Fibroblast of villous mesenchyme (primary cell): ENCODE data around the gene RNASE9. TPM values are rescaled to one million over a fixed set of nuclear protein-coding genes. Genes with fewer than 3 reads are reported as not detected.
"Not testable (repeated sequence)": the region's sequence is repeated elsewhere in the genome, so short reads cannot be mapped to it uniquely, and the experiment has no call there.

ENCODE experiments used
- DNase-seq: peaks from one replicate; pipeline ENCODE4 v3.0.0-alpha.2; 2010; ENCODE audit warnings: low read depth
- H3K4me3 ChIP-seq: 2 replicates; pipeline ENCODE4 v1.5.1; 2011; ENCODE audit warnings: low read depth, mild to moderate bottlenecking, low read length
- total RNA-seq: library from RNA; depleted of rRNA; stranded (reverse); fragments of >200 nt; gene quantifications from 2 replicates; pipeline ENCODE4 v1.2.3, GENCODE V29; 2012
- TF ChIP-seq, protein P1 (sequence below): IDR thresholded peaks from 2 replicates; pipeline ENCODE4 v1.5.1; 2012; ENCODE audit warnings: low read depth, mild to moderate bottlenecking, low read length; ENCODE audit not compliant: insufficient read depth

Gene RNASE9
- total RNA-seq, 1 donor = not detected

DNA sequence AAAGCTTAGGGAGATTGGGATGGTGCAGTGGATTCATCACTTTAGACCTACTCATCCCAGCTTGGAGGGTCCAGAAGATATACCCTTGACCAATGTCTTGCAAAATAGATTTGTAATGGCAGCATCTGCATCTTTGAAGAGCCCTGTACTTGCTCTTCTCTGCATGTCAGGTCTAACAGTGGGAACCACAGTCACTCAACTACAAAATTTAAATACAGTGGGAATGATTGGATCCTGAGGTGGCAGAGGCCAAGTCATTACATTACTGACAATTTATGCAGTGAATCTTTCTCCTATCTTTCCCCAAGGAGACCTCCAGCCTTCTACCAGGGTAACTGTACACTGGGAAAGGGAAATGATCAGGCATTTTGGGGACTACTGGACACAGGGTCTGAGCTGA is 8.2 kb upstream of the RNASE9 start:
- DNase-seq = no peak
- H3K4me3 ChIP-seq = no peak overlapping the region
- TF ChIP-seq, protein P1, sequence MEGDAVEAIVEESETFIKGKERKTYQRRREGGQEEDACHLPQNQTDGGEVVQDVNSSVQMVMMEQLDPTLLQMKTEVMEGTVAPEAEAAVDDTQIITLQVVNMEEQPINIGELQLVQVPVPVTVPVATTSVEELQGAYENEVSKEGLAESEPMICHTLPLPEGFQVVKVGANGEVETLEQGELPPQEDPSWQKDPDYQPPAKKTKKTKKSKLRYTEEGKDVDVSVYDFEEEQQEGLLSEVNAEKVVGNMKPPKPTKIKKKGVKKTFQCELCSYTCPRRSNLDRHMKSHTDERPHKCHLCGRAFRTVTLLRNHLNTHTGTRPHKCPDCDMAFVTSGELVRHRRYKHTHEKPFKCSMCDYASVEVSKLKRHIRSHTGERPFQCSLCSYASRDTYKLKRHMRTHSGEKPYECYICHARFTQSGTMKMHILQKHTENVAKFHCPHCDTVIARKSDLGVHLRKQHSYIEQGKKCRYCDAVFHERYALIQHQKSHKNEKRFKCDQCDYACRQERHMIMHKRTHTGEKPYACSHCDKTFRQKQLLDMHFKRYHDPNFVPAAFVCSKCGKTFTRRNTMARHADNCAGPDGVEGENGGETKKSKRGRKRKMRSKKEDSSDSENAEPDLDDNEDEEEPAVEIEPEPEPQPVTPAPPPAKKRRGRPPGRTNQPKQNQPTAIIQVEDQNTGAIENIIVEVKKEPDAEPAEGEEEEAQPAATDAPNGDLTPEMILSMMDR = no peak

DNA sequence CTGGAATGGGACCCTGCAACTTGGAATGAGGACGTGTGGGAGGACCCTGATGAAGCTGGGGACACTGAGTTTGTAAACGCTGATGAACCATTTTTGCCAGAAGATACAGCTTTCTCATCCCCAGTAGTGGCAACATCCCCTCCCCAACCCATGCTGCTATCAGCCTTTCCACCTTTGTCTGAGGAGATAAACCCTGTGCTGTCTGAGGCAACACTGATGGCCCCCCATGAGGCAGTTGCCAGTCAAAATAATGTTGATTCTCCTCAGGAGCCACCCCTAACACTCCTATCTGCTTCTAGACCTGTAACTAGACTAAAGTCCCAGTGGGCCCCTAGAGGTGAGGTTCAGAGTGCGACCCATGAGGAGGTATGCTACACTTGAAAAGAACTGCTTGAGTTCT is 7.5 kb upstream of the RNASE9 start:
- TF ChIP-seq, protein P1 = no peak

DNA sequence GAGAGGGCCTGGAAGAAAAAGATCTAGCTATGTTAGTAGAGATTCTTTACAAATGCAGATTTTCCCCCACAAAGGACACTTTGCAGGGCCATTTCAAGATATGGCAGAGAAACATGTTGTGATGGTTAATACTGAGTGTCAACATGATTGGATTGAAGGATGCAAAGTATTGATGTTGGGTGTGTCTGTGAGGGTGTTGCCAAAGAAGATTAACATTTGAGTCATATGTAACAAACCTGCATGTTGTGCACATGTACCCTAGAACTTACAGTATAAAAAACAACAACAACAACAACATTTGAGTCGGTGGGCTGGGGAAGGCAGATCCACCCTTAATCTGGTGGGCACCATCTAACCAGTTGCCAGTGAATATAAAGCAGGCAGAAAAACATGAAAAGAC is 6.4 kb upstream of the RNASE9 start:
- not testable (repeated sequence) for H3K4me3 ChIP-seq, DNase-seq

More for the DNA sequence above, 7.5 kb upstream of the RNASE9 start:
- no peak for DNase-seq
- no peak overlapping the region for H3K4me3 ChIP-seq

DNA sequence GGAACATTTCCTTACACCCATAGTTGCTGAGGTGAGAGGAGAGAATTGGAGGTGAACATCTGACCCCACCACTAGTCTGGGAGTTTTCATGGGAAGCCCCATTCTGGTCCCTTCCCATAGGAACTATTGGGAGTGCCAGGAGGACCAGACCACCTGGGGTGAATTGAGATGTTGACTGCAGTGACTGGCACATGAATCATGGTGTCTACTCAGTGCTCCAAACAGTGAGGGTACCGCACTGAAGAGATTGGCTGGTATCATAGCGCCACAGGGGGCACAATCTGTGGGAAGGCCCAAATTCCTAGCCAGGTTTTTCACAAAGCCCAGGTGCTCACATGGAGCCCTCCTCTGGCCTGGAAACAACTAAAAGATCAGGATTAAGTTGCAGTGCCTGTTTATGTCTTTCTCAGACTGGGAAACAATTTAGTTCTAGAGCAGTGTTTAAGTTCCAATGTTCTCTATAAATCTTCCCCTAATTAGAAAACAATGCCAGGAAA is 3.7 kb upstream of the RNASE9 start:
- DNase-seq = no peak
- H3K4me3 ChIP-seq = no peak overlapping the region
- TF ChIP-seq, protein P1 = no peak

DNA sequence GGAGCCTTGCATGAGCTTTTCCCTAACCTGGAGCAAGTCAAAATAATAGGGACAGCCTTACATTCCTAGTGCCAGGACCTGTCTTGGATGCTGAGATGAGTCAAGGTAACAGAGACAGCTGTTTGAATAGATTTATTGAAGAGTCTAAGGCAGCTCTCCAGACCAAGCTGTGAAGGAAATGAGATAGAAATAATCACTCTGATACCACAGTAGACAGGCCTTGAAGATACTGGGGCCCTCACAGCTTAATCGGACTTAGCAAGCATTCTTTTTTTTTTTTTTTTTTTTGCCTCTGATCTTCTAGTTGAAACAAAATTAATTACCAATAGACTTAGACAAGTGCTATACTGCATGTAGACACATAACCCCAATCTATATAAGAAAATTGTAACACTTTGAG is 3.1 kb upstream of the RNASE9 start:
- TF ChIP-seq, protein P1 = no peak
- no peak overlapping the region for H3K4me3 ChIP-seq
- DNase-seq = no peak

DNA sequence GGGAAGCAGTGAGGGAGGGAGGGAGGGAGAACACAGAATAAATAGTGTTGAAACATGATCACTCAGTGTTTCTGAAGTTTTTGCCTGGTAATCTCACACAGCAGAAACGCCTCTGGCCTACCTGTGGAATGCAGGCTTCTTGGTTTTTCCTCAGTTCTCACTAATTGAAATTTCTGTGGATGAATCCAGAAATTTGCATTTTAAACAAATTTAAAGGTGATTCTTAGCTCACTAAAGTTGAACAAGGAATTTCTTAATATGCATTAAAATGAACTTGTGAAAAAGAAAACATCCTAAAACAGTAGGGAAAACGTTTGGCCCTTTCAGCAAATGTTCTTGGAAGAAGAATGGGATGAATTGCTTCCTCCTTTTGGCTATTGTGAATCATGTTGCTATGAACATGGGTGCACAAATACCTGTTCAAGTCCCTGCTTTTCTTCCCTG is 1.4 kb downstream of the RNASE9 start:
- no peak overlapping the region for H3K4me3 ChIP-seq
- TF ChIP-seq, protein P1 = no peak
- DNase-seq = no peak

DNA sequence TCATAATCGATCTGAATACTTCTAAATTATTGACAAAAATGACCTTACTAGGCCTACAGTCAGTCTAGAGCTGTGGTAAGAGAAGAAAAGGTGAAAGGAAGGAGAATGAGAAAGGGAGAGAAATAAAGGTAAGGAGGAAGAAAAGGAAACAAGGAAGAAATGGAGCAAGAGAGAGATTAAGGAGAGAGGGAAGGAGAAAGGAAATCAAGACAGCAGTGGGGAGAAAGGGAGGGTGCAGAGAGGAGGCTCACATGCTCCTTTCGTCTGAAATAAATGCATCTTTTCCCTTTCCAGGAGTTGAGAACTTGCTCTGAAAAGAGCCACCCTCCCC is 3.7 kb downstream of the RNASE9 start:
- DNase-seq = no peak
- TF ChIP-seq, protein P1 = no peak
- no peak overlapping the region for H3K4me3 ChIP-seq
